ENCODE results near the gene MOK.

- TF ChIP-seq CTCF (IDR thresholded peaks at IDR 0.05; ENCODE audit: insufficient read depth, low read length, poor library complexity, severe bottlenecking) (no peak), EZH2phosphoT487 (conservative IDR thresholded peaks at IDR 0.05; ENCODE audit: low read length) (no peak)
These were observed 49.4 kb downstream of the MOK start for GRCh38 chr14:102255401-102256190.

Measured in SU-DHL-6 (cell line).